ENCODE measurements around the gene CHRNE. TPM values are rescaled to one million over a fixed set of nuclear protein-coding genes. Genes with fewer than 3 reads are reported as not detected.

Gene CHRNE
- total and polyA plus RNA-seq, 2 of the 8 experiments (the other 6 are each of a cell fraction or from before 2014, with no cell fraction given), result 0.15 to 0.33 TPM

DNA sequence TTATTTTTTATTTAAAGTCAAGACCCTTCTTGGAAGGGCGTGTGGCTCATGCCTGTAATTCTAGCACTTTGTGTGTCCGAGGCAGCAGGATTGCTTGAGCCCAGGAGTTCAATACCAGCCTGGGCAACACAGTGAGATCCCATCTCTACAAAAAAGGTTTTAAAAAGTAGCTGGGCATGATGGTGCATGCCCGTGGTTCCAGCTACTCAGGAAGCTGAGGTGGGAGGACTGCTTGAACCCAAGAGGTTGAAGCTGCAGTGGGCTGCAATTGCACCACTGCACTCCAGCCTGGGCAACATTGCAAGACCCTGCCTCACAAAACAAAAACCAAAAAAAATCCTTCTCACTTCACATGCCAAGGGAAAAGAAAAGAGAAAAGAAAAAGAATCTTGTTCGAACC lies 40.2 kb downstream of the CHRNE start (continued):
- TF ChIP-seq NRF1 (IDR thresholded peaks at IDR 0.05; ENCODE audit: low read depth, low read length) (no peak), JUND (IDR thresholded peaks at IDR 0.05; ENCODE audit: low read length) (no peak), ASH2L (IDR thresholded peaks at IDR 0.05; ENCODE audit: low read length) (no peak), TAF7 (optimal IDR thresholded peaks at IDR 0.05; ENCODE audit: borderline replicate concordance, low read depth, low read length) (no peak)

All from H1 (cell line).